Measurements from ENCODE around the gene STARD3.

Gene STARD3

GRCh38 chr17:39663340-39663687 is 26.4 kb downstream of the STARD3 start:
- Histone ChIP-seq H3K79me2 (ENCODE audit: control insufficient read depth, insufficient read depth, low read length, unreplicated experiment) (no peaks in the 10 kb centered on the region), H3K4me3 (ENCODE audit: low read depth, low read length) (no peak overlapping the region), H3K36me3 (ENCODE audit: insufficient read depth, low read length) (no peaks in the 10 kb centered on the region), H2AFZ (ENCODE audit: low read length, unreplicated experiment) (no peak overlapping the region), H3K27me3 (ENCODE audit: insufficient read depth, low read length) (peaks cover 12% of the 10 kb centered on the region; the same call in 1 of the 2 replicates), H3K4me1 (ENCODE audit: control insufficient read depth, insufficient read depth, low read length, unreplicated experiment) (peaks cover 23% of the 10 kb centered on the region), H3K27ac (ENCODE audit: low read depth, low read length) (no peak overlapping the region)

DNA sequence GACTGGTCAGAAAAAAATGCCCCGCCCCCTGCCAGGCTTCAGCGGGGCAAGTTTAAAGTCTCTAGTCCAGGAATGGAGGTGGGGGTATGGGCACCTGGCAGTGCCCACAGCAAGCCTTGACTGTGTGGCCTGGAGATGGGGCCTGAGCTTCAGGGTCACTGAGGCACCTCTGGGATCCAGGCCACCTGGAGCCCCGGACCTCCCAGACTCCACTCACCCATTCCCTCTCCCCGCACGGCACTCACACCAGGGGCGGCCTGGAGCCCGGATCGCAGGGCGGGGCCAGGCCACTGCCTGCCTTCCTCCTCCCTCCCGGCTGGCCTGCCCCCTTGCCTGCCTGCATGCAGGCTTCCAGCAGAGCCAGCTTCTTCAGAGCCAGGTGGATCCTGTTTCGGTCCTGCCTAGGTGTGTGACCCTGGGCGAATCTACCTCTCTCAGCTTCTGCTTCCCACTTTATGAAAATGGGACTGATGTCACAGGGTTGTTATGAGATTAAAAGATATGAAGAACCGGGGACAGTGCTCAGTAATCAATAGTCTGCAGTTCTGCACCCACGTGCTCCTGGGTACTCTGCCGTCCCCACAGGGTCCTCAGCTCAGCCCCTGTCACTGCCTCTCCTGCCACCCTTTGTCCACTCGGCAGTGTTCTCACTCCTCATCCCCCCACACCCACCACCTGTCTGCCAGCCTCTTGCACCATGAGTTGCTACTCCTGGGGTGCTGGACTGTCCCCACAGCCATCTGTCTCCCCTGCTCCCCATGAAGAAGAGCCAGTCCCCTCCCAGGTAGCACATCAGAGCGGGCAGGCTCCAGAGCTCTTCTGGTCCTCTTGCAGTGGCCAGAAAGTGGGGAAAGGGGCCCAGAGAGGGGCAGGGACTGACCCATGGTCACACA is 27.0 kb downstream of the STARD3 start:
- Histone ChIP-seq H3K4me3 (ENCODE audit: low read depth, low read length) (no peak overlapping the region), H3K79me2 (ENCODE audit: control insufficient read depth, insufficient read depth, low read length, unreplicated experiment) (no peaks in the 10 kb centered on the region), H2AFZ (ENCODE audit: low read length, unreplicated experiment) (no peak overlapping the region), H3K27ac (ENCODE audit: low read depth, low read length) (no peak overlapping the region), H3K4me1 (ENCODE audit: control insufficient read depth, insufficient read depth, low read length, unreplicated experiment) (peaks cover 23% of the 10 kb centered on the region), H3K27me3 (ENCODE audit: insufficient read depth, low read length) (peaks cover 12% of the 10 kb centered on the region; the same call in 1 of the 2 replicates), H3K36me3 (ENCODE audit: insufficient read depth, low read length) (no peaks in the 10 kb centered on the region)

- Histone ChIP-seq H3K27ac (ENCODE audit: low read depth, low read length) (no peak within 1 kb of the TSS), H3K36me3 (ENCODE audit: insufficient read depth, low read length) (no peaks in the 10 kb centered on the region), H3K27me3 (ENCODE audit: insufficient read depth, low read length) (peaks cover 17% of the 10 kb centered on the region; the same call in 1 of the 2 replicates), H3K4me3 (ENCODE audit: low read depth, low read length) (no peak within 1 kb of the TSS), H2AFZ (ENCODE audit: low read length, unreplicated experiment) (no peak within 1 kb of the TSS), H3K4me1 (ENCODE audit: control insufficient read depth, insufficient read depth, low read length, unreplicated experiment) (peaks cover 23% of the 10 kb centered on the region), H3K79me2 (ENCODE audit: control insufficient read depth, insufficient read depth, low read length, unreplicated experiment) (no peaks in the 10 kb centered on the region)
Observed at GRCh38 chr17:39664581-39665561, 27.9 kb downstream of the STARD3 start, which contains the start of gene TCAP. TSS of gene TCAP (plus strand) at chr17:39665349. CDS start at chr17:39665360, 11 bp downstream.

DNA sequence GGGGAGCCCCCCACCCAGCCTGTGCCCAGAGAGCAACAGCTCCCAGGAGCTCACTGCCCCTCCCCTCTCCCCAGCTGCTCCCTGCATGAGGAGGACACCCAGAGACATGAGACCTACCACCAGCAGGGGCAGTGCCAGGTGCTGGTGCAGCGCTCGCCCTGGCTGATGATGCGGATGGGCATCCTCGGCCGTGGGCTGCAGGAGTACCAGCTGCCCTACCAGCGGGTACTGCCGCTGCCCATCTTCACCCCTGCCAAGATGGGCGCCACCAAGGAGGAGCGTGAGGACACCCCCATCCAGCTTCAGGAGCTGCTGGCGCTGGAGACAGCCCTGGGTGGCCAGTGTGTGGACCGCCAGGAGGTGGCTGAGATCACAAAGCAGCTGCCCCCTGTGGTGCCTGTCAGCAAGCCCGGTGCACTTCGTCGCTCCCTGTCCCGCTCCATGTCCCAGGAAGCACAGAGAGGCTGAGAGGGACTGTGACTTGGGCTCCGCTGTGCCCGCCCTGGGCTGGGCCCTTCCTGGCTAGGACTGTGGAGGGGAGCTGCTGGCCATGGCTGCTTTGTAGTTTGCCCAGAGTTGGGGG is 28.8 kb downstream of the STARD3 start:
- no peak overlapping the region for H3K4me3 ChIP-seq (ENCODE audit: low read depth, low read length)
- peaks cover 19% of the 10 kb centered on the region; the same call in 1 of the 2 replicates for H3K27me3 ChIP-seq (ENCODE audit: insufficient read depth, low read length)
- H3K27ac ChIP-seq (ENCODE audit: low read depth, low read length), result no peak overlapping the region
- H3K79me2 ChIP-seq (ENCODE audit: control insufficient read depth, insufficient read depth, low read length, unreplicated experiment), result no peaks in the 10 kb centered on the region
- peaks cover 23% of the 10 kb centered on the region for H3K4me1 ChIP-seq (ENCODE audit: control insufficient read depth, insufficient read depth, low read length, unreplicated experiment)
- no peak overlapping the region for H2AFZ ChIP-seq (ENCODE audit: low read length, unreplicated experiment)
- no peaks in the 10 kb centered on the region for H3K36me3 ChIP-seq (ENCODE audit: insufficient read depth, low read length)

DNA sequence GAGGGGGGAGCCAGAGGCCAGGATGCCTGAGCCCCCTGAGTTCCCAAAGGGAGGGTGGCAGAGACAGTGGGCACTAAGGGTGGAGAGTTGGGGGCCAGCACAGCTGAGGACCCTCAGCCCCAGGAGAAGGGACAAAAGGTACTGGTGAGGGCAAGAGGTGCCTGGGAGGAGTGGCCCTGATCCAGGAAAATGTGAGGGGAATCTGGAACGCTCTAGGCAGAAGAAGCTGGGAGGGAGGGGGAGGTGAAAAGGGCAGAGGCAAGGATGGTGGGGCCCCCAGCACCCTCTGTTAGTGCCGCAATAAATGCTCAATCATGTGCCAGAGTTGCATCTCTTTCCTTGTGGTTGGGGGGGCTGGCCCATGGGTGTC is 29.3 kb downstream of the STARD3 start:
- H3K27ac ChIP-seq (ENCODE audit: low read depth, low read length), result no peak overlapping the region
- H3K36me3 ChIP-seq (ENCODE audit: insufficient read depth, low read length), result no peaks in the 10 kb centered on the region
- H3K27me3 ChIP-seq (ENCODE audit: insufficient read depth, low read length), result peaks cover 19% of the 10 kb centered on the region; the same call in 1 of the 2 replicates
- H2AFZ ChIP-seq (ENCODE audit: low read length, unreplicated experiment), result no peak overlapping the region
- peaks cover 23% of the 10 kb centered on the region for H3K4me1 ChIP-seq (ENCODE audit: control insufficient read depth, insufficient read depth, low read length, unreplicated experiment)
- H3K4me3 ChIP-seq (ENCODE audit: low read depth, low read length), result no peak overlapping the region
- no peaks in the 10 kb centered on the region for H3K79me2 ChIP-seq (ENCODE audit: control insufficient read depth, insufficient read depth, low read length, unreplicated experiment)

DNA sequence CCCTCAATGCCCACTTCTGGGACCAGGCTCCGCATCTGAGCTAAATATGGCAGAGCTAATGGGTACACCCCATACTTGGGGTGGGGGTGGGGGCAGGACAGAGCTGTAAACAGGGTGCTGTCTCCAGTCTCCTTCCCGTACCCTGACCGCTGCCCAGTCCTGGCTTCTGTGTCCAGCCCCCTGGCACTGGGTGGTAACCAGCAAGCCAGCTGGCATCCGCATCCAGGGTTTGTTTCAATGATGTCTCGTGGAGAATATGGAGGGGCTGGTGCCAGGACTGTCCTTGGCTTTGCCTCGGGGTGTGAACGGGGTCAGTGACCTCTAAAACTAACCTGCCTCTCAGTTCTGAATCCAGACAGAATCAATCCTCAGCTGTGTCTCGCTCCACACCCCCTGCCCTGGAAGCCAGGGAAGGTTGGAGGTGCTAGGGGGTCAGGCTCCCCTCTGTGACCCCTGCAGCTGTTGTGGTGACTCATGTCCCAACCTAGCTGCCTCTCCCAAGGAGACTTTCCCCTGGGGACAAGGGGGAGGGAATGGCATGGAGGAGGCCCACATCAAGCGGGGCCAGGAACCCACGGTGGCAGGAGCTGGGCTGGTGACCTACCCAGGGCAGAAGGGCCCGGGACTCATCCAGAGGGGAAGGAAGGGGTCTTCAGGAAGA is 29.8 kb downstream of the STARD3 start:
- peaks cover 23% of the 10 kb centered on the region for H3K4me1 ChIP-seq (ENCODE audit: control insufficient read depth, insufficient read depth, low read length, unreplicated experiment)
- no peak overlapping the region for H3K27ac ChIP-seq (ENCODE audit: low read depth, low read length)
- H2AFZ ChIP-seq (ENCODE audit: low read length, unreplicated experiment), result no peak overlapping the region
- H3K36me3 ChIP-seq (ENCODE audit: insufficient read depth, low read length), result no peaks in the 10 kb centered on the region
- H3K79me2 ChIP-seq (ENCODE audit: control insufficient read depth, insufficient read depth, low read length, unreplicated experiment), result no peaks in the 10 kb centered on the region
- H3K27me3 ChIP-seq (ENCODE audit: insufficient read depth, low read length), result peaks cover 19% of the 10 kb centered on the region; the same call in 1 of the 2 replicates
- H3K4me3 ChIP-seq (ENCODE audit: low read depth, low read length), result no peak overlapping the region

DNA sequence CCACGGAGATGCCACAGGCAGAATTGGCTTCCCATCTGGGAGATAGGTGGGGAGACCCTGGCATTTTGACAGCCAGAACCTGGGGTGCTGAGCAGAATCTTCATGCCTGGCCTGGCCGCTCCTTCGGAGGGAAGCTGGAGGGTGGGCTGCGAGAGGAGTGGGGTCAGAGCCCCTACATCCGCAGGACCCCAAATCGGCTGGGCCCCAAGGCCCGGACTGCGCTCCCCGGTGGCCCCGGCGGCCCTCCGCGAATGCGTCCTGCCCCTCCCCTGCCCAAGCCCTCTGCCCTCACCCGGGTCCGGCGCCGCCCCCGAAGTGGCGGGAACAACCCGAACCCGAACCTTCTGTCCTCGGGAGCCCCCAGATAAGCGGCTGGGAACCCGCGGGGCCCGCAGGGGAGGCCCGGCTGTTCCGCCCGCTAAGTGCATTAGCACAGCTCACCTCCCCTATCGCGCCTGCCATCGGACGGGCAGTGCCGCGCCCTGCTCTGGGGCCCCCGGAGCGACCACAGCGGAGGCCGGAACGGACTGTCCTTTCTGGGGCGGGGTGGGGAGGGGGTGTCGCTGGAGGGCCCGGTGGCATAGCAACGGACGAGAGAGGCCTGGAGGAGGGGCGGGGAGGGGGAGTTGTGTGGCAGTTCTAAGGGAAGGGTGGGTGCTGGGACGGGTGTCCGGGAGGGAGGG is 30.5 kb downstream of the STARD3 start:
- Histone ChIP-seq H3K36me3 (ENCODE audit: insufficient read depth, low read length) (no peaks in the 10 kb centered on the region), H3K4me1 (ENCODE audit: control insufficient read depth, insufficient read depth, low read length, unreplicated experiment) (peaks cover 23% of the 10 kb centered on the region), H3K27ac (ENCODE audit: low read depth, low read length) (no peak overlapping the region)

DNA sequence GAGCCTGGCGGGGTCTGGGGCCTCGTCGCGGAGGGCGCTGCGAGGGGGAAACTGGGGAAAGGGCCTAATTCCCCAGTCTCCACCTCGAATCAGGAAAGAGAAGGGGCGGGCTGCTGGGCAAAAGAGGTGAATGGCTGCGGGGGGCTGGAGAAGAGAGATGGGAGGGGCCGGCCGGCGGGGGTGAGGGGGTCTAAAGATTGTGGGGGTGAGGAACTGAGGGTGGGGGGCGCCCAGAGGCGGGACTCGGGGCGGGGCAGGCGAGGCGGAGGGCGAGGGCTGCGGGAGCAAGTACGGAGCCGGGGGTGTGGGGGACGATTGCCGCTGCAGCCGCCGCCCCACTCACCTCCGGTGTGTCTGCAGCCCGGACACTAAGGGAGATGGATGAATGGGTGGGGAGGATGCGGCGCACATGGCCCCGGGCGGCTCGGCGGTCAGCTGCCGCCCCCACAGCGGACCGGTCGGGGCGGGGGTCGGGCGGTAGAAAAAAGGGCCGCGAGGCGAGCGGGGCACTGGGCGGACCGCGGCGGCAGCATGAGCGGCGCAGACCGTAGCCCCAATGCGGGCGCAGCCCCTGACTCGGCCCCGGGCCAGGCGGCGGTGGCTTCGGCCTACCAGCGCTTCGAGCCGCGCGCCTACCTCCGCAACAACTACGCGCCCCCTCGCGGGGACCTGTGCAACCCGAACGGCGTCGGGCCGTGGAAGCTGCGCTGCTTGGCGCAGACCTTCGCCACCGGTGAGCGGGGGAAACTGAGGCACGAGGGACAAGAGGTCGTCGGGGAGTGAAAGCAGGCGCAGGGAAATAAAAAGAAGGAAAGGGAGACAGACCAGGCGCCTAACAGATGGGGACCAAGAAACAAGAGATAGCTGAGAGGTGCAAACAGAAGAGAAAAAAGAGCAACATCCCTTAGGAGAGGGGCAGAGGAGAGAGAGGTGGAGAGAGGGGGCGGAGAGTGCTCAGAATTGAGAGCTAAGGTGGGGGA is 31.3 kb downstream of the STARD3 start, which contains the start of gene PNMT:
PNMT (plus strand) TSS at position 509 of the 980 bp plus-strand sequence; CDS start at position 532, 23 bp downstream.
- H3K27ac ChIP-seq (ENCODE audit: low read depth, low read length), result no peak within 1 kb of the TSS
- peaks cover 23% of the 10 kb centered on the region for H3K4me1 ChIP-seq (ENCODE audit: control insufficient read depth, insufficient read depth, low read length, unreplicated experiment)
- no peak within 1 kb of the TSS for H2AFZ ChIP-seq (ENCODE audit: low read length, unreplicated experiment)
- no peaks in the 10 kb centered on the region for H3K79me2 ChIP-seq (ENCODE audit: control insufficient read depth, insufficient read depth, low read length, unreplicated experiment)
- peak within 1 kb of the TSS; percentile 65 for H3K4me3 ChIP-seq (ENCODE audit: low read depth, low read length)
- no peaks in the 10 kb centered on the region for H3K36me3 ChIP-seq (ENCODE audit: insufficient read depth, low read length)
- H3K27me3 ChIP-seq (ENCODE audit: insufficient read depth, low read length), result peaks cover 19% of the 10 kb centered on the region; the same call in 1 of the 2 replicates

More for the DNA sequence above, 30.5 kb downstream of the STARD3 start:
- Histone ChIP-seq H3K4me3 (ENCODE audit: low read depth, low read length) (peak overlapping the region; percentile 65; the same call in 1 of the 2 replicates), H3K27me3 (ENCODE audit: insufficient read depth, low read length) (peaks cover 19% of the 10 kb centered on the region; the same call in 1 of the 2 replicates), H3K79me2 (ENCODE audit: control insufficient read depth, insufficient read depth, low read length, unreplicated experiment) (no peaks in the 10 kb centered on the region), H2AFZ (ENCODE audit: low read length, unreplicated experiment) (no peak overlapping the region)
